ENCODE data around the gene TRMT11.

The TRMT11 gene

GRCh38 chr6:125951323-125951722, 35.0 kb upstream of the TRMT11 start:
- no peak overlapping the region for H3K27ac Mint-ChIP-seq

GRCh38 chr6:125952764-125953501, 33.4 kb upstream of the TRMT11 start:
- Mint-ChIP-seq H3K9me3 (no peaks in the 10 kb centered on the region), H3K36me3 (no peaks in the 10 kb centered on the region), H3K27me3 (no peaks in the 10 kb centered on the region), H3K4me3 (no peak overlapping the region), H3K4me1 (no peaks in the 10 kb centered on the region), H3K27ac (no peak overlapping the region)
- no peak for ATAC-seq

More at GRCh38 chr6:125951323-125951722, 35.0 kb upstream of the TRMT11 start:
- Mint-ChIP-seq H3K4me3 (no peak overlapping the region), H3K4me1 (no peaks in the 10 kb centered on the region), H3K36me3 (no peaks in the 10 kb centered on the region), H3K9me3 (no peaks in the 10 kb centered on the region), H3K27me3 (no peaks in the 10 kb centered on the region)
- no peak for ATAC-seq

- Mint-ChIP-seq H3K36me3 (no peaks in the 10 kb centered on the region), H3K27ac (no peak overlapping the region), H3K9me3 (no peaks in the 10 kb centered on the region), H3K4me3 (no peak overlapping the region), H3K27me3 (no peaks in the 10 kb centered on the region), H3K4me1 (no peaks in the 10 kb centered on the region)
- no peak for ATAC-seq
Observed at GRCh38 chr6:125953502-125953875, 32.9 kb upstream of the TRMT11 start.

GRCh38 chr6:125954735-125955339, 31.5 kb upstream of the TRMT11 start:
- Mint-ChIP-seq H3K4me1 (no peaks in the 10 kb centered on the region), H3K36me3 (no peaks in the 10 kb centered on the region), H3K27me3 (no peaks in the 10 kb centered on the region), H3K9me3 (no peaks in the 10 kb centered on the region), H3K4me3 (no peak overlapping the region), H3K27ac (no peak overlapping the region)
- ATAC-seq, result no peak

DNA sequence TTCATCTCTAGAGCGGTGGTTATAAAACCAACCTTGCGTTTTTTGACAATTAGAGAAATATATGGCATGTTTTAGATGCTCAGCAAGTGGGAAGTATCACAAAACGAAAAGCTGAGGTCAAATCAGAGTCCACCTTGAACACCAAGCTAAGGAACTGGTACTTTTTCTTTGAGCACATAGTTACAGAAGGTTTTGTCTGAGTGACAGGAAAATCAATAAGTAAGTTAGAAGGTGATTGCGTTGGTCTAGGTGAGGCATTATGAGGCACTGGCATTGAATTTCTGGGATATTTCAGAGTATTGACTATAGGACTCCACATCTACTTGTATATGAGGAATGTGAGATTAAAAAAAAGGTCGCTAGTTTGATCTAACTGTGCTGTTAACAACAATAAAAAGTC, 30.4 kb upstream of the TRMT11 start:
- ATAC-seq, result no peak
- Mint-ChIP-seq H3K27ac (no peak overlapping the region), H3K4me3 (peak overlapping the region; percentile 48), H3K9me3 (no peaks in the 10 kb centered on the region), H3K4me1 (no peaks in the 10 kb centered on the region), H3K27me3 (no peaks in the 10 kb centered on the region), H3K36me3 (no peaks in the 10 kb centered on the region)

DNA sequence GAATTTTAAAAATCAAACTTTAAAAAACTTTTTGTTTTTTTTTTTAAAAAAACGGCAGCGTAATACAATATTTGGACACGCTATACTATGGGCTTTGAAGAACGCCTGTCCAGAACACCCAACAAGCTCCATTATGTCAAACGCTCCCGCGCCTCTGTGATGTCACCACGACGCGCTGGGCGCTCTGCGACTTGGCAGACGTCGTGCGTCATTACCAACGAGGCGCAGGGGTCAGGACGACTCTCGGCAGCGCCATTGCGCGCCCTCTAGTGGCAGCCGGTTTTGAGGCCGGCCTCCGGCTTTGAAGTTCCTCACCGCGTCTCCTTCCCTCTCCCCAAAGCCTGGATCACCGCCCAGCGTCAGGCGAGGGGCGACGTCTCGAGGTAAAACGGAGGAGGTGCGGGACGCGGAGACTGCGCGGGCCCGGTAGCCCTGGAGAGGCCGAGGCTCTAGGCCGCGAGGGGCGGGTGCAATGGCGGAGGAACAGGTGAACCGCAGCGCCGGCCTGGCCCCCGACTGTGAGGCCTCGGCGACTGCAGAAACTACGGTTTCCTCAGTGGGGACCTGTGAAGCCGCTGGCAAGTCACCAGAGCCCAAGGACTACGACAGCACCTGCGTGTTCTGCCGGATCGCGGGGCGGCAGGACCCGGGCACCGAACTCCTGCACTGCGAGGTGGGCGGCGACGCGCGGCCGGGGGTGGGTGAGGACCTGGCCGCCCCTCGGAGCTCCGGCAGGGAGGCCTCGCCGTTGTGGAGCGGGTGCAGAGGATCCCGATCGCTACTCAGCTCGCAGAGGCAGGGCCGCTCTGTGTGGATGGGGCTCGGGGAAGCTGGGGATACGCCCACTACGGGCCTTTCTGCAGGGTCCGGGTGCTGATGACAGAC, 29.6 kb upstream of the TRMT11 start, which contains the start of gene HINT3:
Gene HINT3, plus strand, starts transcription at position 265 of the 885 bp plus-strand sequence. Its CDS starts 208 bp downstream, at position 473.
- Mint-ChIP-seq H3K4me3 (peak within 1 kb of the TSS; percentile 48), H3K36me3 (no peaks in the 10 kb centered on the region), H3K9me3 (no peaks in the 10 kb centered on the region), H3K4me1 (peaks cover 5% of the 10 kb centered on the region), H3K27ac (no peak within 1 kb of the TSS), H3K27me3 (no peaks in the 10 kb centered on the region)
- ATAC-seq, result peak; percentile 97

- no peaks in the 10 kb centered on the region for H3K36me3 Mint-ChIP-seq
- H3K4me3 Mint-ChIP-seq, result no peak overlapping the region
- H3K27me3 Mint-ChIP-seq, result no peaks in the 10 kb centered on the region
- no peak overlapping the region for H3K27ac Mint-ChIP-seq
- H3K4me1 Mint-ChIP-seq, result peaks cover 6% of the 10 kb centered on the region
- ATAC-seq, result no peak
- H3K9me3 Mint-ChIP-seq, result no peaks in the 10 kb centered on the region
Observed at GRCh38 chr6:125957391-125957693, 29.0 kb upstream of the TRMT11 start.

DNA sequence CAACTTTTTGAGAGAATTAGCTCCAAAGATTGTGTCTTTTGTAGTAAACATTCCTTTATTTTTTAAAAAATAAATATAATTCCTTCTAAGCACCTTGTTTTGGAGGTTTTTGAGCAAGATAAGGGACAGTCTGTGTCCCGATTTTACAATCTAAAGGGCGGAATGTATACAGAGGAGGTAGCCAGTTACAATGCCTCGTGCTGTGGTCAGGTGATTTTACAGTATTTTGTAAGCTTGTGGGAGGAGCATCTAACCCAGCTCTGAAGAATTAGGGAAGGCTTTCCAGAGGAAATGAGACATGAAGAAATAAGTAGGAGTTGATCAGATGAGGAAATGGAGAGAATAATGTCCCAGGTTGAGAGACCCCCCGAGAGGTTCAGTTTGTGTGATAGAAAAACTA, 28.5 kb upstream of the TRMT11 start:
- no peak for ATAC-seq
- Mint-ChIP-seq H3K27me3 (no peaks in the 10 kb centered on the region), H3K4me1 (peaks cover 7% of the 10 kb centered on the region), H3K36me3 (no peaks in the 10 kb centered on the region), H3K4me3 (no peak overlapping the region), H3K27ac (no peak overlapping the region), H3K9me3 (no peaks in the 10 kb centered on the region)

DNA sequence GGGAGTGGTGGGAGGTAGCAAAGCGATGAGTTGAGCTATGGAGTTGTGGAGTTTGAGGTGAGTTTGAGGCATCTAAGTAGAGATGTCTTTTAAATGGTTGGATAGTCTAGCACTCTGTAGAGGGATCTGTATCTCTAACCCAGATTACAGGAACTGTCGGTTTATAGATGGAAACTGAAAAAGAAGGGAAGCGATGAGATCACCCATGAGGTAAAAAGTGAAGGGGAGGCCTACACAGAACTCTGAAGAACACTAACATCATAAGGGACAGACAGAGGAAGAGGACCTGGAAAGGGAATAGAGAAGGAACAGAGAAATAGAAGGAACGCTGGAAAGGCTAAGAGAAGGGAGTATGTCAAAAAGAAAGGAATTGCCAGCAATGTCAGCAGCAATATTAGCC, 27.3 kb upstream of the TRMT11 start:
- no peak for ATAC-seq
- Mint-ChIP-seq H3K4me3 (no peak overlapping the region), H3K9me3 (no peaks in the 10 kb centered on the region), H3K36me3 (no peaks in the 10 kb centered on the region), H3K27me3 (no peaks in the 10 kb centered on the region), H3K4me1 (peaks cover 17% of the 10 kb centered on the region), H3K27ac (no peak overlapping the region)

GRCh38 chr6:125961117-125961516, 25.2 kb upstream of the TRMT11 start:
- no peak for ATAC-seq
- H3K9me3 Mint-ChIP-seq, result no peaks in the 10 kb centered on the region
- H3K27ac Mint-ChIP-seq, result no peak overlapping the region
- H3K4me3 Mint-ChIP-seq, result no peak overlapping the region
- no peaks in the 10 kb centered on the region for H3K27me3 Mint-ChIP-seq
- H3K36me3 Mint-ChIP-seq, result no peaks in the 10 kb centered on the region
- H3K4me1 Mint-ChIP-seq, result peaks cover 32% of the 10 kb centered on the region

DNA sequence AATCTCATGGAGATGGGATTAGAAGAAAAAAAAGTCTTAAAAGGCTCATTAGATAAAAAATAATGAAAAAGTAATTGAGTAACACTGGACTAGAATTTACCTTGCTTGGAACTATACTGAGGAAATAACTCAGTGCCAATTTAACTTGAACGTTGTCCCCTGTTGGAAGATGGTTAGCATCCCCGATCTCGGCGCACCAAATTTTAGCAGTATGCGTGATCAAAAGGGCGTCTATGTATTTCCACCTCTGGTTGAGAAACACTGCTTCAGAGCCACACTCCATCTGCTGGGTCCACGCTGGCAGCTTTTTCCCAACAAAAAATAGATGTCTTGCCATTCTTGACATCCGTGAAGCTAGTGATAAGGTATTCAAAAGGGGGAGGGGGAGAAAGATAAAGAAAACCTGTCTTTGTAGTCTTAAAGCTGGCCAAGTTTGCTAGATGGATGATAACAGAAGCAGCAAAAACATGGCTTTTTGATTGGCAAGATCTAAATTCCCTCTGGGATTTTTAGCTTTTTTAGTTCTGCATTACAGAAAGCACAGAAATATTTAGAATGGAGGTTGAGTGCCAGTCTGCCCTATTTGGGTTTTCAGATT, 23.3 kb upstream of the TRMT11 start:
- no peaks in the 10 kb centered on the region for H3K27me3 Mint-ChIP-seq
- peaks cover under 1% of the 10 kb centered on the region for H3K36me3 Mint-ChIP-seq
- H3K27ac Mint-ChIP-seq, result peak overlapping the region; percentile 36
- no peaks in the 10 kb centered on the region for H3K9me3 Mint-ChIP-seq
- H3K4me1 Mint-ChIP-seq, result peaks cover 44% of the 10 kb centered on the region
- no peak overlapping the region for H3K4me3 Mint-ChIP-seq
- ATAC-seq, result no peak

- H3K27ac Mint-ChIP-seq, result peak overlapping the region; percentile 36
- H3K4me3 Mint-ChIP-seq, result no peak overlapping the region
- no peak for ATAC-seq
- peaks cover 52% of the 10 kb centered on the region for H3K4me1 Mint-ChIP-seq
- no peaks in the 10 kb centered on the region for H3K9me3 Mint-ChIP-seq
- H3K27me3 Mint-ChIP-seq, result no peaks in the 10 kb centered on the region
- H3K36me3 Mint-ChIP-seq, result peaks cover 8% of the 10 kb centered on the region
Observed at GRCh38 chr6:125963817-125964216, 22.5 kb upstream of the TRMT11 start.

GRCh38 chr6:125966569-125966968, 19.8 kb upstream of the TRMT11 start:
- Mint-ChIP-seq H3K27ac (no peak overlapping the region), H3K36me3 (peaks cover 19% of the 10 kb centered on the region), H3K9me3 (no peaks in the 10 kb centered on the region), H3K27me3 (no peaks in the 10 kb centered on the region), H3K4me1 (peaks cover 60% of the 10 kb centered on the region), H3K4me3 (no peak overlapping the region)
- no peak for ATAC-seq

- H3K4me3 Mint-ChIP-seq, result peak overlapping the region; percentile 18
- H3K27me3 Mint-ChIP-seq, result no peaks in the 10 kb centered on the region
- H3K9me3 Mint-ChIP-seq, result no peaks in the 10 kb centered on the region
- ATAC-seq, result no peak
- H3K36me3 Mint-ChIP-seq, result peaks cover 19% of the 10 kb centered on the region
- peak overlapping the region; percentile 43 for H3K27ac Mint-ChIP-seq
- H3K4me1 Mint-ChIP-seq, result peaks cover 50% of the 10 kb centered on the region
Observed at GRCh38 chr6:125968493-125968892, 17.8 kb upstream of the TRMT11 start.

- Mint-ChIP-seq H3K27me3 (no peaks in the 10 kb centered on the region), H3K36me3 (peaks cover 19% of the 10 kb centered on the region), H3K4me1 (peaks cover 38% of the 10 kb centered on the region), H3K9me3 (no peaks in the 10 kb centered on the region), H3K27ac (no peak overlapping the region), H3K4me3 (no peak overlapping the region)
- ATAC-seq, result no peak
Observed at GRCh38 chr6:125970760-125971159, 15.6 kb upstream of the TRMT11 start.
